ENCODE data around the gene KNCN.

The KNCN gene

DNA sequence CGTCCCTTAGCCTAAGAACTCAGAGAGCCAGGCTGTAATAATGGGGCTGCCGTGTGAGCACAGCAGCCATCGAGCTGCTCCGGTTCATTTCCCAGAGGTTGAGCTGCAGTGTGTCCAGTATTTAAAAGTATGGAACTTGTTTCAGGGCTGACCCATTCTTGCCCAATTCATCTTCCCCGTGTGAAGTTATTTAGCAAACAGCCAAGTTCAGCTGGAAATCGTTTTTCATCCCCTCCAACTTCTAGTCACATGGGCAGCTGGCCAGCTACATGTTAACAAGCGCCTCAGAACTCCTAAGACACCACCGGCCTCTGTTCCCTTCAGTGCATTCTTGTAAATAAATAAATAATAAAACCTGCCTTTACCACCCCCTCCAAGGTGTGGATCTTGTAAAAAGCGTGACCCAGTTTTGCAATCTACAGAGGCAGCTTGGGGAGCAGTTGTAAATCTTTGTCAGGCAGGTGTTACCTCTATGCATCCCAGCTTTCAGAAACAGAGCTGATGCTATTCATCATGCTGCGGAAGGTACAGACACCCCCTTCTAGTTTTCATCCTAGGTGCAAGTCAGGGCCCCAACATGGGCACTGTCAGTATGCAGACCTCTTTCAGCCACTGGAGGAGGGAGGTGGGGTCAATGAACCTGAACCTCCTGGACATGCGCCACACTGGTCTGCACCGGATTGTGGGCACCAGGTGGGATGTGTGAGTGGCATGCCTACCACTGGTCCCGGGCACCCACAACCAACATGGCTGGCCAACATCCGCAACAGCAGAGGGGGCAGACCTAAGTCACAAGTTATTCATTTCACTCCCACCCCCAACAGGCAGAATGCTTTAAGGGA, 18.7 kb upstream of the KNCN start:
- CTCF ChIA-PET = interaction anchor here (0.8 to 1.1 kb wide), 3 partner anchors 22 to 177 kb away, joined by 3 to 5 read pairs (median 3); no protein-coding TSS in a partner anchor
- POLR2A ChIA-PET = no interaction called here

DNA sequence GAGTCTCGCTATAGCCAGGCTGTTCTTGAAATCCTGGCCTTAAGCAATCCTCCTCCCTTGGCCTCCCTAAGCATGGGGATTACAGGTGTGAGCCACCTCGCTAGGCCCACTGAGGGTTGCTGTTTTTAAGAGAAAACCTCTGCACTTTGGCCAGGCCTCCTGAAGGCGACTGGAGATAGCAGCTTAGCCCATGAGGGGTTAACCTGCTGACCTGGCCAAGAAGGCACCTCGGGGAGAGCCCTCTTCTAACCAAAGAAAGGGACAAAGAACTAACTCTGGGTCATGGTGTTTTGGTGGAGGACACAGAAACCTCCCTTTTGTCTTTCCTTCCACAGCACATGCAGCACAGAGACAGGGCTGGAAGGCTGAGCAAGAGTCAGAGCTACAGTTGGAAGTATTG, 17.7 kb upstream of the KNCN start:
- Histone ChIP-seq H3K4me3 (ENCODE audit: low read depth, low read length) (no peak overlapping the region), H3K27ac (ENCODE audit: extremely low read depth, low read depth, low read length) (no peak overlapping the region), H3K9me3 (ENCODE audit: control insufficient read depth, insufficient read depth, low read depth, low read length) (no peaks in the 10 kb centered on the region), H3K4me1 (ENCODE audit: control insufficient read depth, insufficient read depth, low read length) (no peaks in the 10 kb centered on the region), H3K36me3 (ENCODE audit: control insufficient read depth in 2 of 2, insufficient read depth in 1 of 2, low read length in 2 of 2) (peaks cover 0 to 54% of the 10 kb centered on the region in 2 experiments; a peak in 2 of 3 replicates)
- ChIA-PET POLR2A (no interaction called here), CTCF (interaction anchor here (0.6 to 0.8 kb wide), 2 partner anchors 21 to 67 kb away, joined by 3 read pairs; no protein-coding TSS in a partner anchor)
- TF ChIP-seq, protein P1, sequence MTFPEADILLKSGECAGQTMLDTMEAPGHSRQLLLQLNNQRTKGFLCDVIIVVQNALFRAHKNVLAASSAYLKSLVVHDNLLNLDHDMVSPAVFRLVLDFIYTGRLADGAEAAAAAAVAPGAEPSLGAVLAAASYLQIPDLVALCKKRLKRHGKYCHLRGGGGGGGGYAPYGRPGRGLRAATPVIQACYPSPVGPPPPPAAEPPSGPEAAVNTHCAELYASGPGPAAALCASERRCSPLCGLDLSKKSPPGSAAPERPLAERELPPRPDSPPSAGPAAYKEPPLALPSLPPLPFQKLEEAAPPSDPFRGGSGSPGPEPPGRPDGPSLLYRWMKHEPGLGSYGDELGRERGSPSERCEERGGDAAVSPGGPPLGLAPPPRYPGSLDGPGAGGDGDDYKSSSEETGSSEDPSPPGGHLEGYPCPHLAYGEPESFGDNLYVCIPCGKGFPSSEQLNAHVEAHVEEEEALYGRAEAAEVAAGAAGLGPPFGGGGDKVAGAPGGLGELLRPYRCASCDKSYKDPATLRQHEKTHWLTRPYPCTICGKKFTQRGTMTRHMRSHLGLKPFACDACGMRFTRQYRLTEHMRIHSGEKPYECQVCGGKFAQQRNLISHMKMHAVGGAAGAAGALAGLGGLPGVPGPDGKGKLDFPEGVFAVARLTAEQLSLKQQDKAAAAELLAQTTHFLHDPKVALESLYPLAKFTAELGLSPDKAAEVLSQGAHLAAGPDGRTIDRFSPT (tag by site-specific recombination; IDR thresholded peaks at IDR 0.05) = no peak
- TF ChIP-seq ZNF155 (tag by site-specific recombination; IDR thresholded peaks at IDR 0.05) (no peak), ZXDB (tag by site-specific recombination; IDR thresholded peaks at IDR 0.05) (no peak), HOXA7 (CRISPR knock-in tag; IDR thresholded peaks at IDR 0.05; ENCODE audit: borderline replicate concordance) (no peak), HOXC10 (CRISPR knock-in tag; IDR thresholded peaks at IDR 0.05) (no peak), ZNF138 (tag by site-specific recombination; IDR thresholded peaks at IDR 0.05; ENCODE audit: borderline replicate concordance) (no peak), ZNF114 (tag by site-specific recombination; IDR thresholded peaks at IDR 0.05) (no peak), SP3 (tag by site-specific recombination; IDR thresholded peaks at IDR 0.05) (no peak), ZNF501 (tag by site-specific recombination; IDR thresholded peaks at IDR 0.05) (no peak), ZFP3 (tag by site-specific recombination; IDR thresholded peaks at IDR 0.05; ENCODE audit: low read depth) (no peak), ZNF37A (tag by site-specific recombination; IDR thresholded peaks at IDR 0.05) (no peak)
- TF ChIP-seq, protein P2, sequence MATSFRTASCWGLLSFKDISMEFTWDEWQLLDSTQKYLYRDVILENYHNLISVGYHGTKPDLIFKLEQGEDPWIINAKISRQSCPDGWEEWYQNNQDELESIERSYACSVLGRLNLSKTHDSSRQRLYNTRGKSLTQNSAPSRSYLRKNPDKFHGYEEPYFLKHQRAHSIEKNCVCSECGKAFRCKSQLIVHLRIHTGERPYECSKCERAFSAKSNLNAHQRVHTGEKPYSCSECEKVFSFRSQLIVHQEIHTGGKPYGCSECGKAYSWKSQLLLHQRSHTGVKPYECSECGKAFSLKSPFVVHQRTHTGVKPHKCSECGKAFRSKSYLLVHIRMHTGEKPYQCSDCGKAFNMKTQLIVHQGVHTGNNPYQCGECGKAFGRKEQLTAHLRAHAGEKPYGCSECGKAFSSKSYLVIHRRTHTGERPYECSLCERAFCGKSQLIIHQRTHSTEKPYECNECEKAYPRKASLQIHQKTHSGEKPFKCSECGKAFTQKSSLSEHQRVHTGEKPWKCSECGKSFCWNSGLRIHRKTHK (tag by site-specific recombination; IDR thresholded peaks at IDR 0.05) = no peak
- TF ChIP-seq, protein P3, sequence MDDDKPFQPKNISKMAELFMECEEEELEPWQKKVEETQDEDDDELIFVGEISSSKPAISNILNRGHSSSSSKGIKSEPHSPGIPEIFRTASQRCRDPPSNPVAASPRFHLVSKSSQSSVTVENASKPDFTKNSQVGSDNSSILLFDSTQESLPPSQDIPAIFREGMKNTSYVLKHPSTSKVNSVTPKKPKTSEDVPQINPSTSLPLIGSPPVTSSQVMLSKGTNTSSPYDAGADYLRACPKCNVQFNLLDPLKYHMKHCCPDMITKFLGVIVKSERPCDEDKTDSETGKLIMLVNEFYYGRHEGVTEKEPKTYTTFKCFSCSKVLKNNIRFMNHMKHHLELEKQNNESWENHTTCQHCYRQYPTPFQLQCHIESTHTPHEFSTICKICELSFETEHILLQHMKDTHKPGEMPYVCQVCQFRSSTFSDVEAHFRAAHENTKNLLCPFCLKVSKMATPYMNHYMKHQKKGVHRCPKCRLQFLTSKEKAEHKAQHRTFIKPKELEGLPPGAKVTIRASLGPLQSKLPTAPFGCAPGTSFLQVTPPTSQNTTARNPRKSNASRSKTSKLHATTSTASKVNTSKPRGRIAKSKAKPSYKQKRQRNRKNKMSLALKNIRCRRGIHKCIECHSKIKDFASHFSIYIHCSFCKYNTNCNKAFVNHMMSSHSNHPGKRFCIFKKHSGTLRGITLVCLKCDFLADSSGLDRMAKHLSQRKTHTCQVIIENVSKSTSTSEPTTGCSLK (tag by site-specific recombination; IDR thresholded peaks at IDR 0.05) = no peak
- TF ChIP-seq, protein P4, sequence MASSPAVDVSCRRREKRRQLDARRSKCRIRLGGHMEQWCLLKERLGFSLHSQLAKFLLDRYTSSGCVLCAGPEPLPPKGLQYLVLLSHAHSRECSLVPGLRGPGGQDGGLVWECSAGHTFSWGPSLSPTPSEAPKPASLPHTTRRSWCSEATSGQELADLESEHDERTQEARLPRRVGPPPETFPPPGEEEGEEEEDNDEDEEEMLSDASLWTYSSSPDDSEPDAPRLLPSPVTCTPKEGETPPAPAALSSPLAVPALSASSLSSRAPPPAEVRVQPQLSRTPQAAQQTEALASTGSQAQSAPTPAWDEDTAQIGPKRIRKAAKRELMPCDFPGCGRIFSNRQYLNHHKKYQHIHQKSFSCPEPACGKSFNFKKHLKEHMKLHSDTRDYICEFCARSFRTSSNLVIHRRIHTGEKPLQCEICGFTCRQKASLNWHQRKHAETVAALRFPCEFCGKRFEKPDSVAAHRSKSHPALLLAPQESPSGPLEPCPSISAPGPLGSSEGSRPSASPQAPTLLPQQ (tag by site-specific recombination; IDR thresholded peaks at IDR 0.05) = no peak

More for the DNA sequence above, 18.7 kb upstream of the KNCN start:
- Histone ChIP-seq H3K27ac (ENCODE audit: extremely low read depth, low read depth, low read length) (no peak overlapping the region), H3K36me3 (ENCODE audit: control insufficient read depth in 2 of 2, insufficient read depth in 1 of 2, low read length in 2 of 2) (peaks cover 0 to 49% of the 10 kb centered on the region in 2 experiments; a peak in 2 of 3 replicates), H3K4me3 (ENCODE audit: low read depth, low read length) (no peak overlapping the region), H3K9me3 (ENCODE audit: control insufficient read depth, insufficient read depth, low read depth, low read length) (no peaks in the 10 kb centered on the region), H3K4me1 (ENCODE audit: control insufficient read depth, insufficient read depth, low read length) (peaks cover 1% of the 10 kb centered on the region; the same call in 1 of the 2 replicates)
- TF ChIP-seq MYNN (tag by site-specific recombination; IDR thresholded peaks at IDR 0.05; ENCODE audit: borderline replicate concordance) = no peak
- no peak for TF ChIP-seq PRDM1 (tag by site-specific recombination; IDR thresholded peaks at IDR 0.05)
- TF ChIP-seq ZNF146 (tag by site-specific recombination; IDR thresholded peaks at IDR 0.05) = no peak
- no peak for TF ChIP-seq ZNF19 (tag by site-specific recombination; IDR thresholded peaks at IDR 0.05; ENCODE audit: low read depth)
- TF ChIP-seq ZNF621 (tag by site-specific recombination; IDR thresholded peaks at IDR 0.05) = no peak
- TF ChIP-seq, protein P5, sequence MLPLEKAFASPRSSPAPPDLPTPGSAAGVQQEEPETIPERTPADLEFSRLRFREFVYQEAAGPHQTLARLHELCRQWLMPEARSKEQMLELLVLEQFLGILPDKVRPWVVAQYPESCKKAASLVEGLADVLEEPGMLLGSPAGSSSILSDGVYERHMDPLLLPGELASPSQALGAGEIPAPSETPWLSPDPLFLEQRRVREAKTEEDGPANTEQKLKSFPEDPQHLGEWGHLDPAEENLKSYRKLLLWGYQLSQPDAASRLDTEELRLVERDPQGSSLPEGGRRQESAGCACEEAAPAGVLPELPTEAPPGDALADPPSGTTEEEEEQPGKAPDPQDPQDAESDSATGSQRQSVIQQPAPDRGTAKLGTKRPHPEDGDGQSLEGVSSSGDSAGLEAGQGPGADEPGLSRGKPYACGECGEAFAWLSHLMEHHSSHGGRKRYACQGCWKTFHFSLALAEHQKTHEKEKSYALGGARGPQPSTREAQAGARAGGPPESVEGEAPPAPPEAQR (tag by site-specific recombination; IDR thresholded peaks at IDR 0.05) = no peak
- no peak for TF ChIP-seq ZNF561 (tag by site-specific recombination; IDR thresholded peaks at IDR 0.05; ENCODE audit: borderline replicate concordance)
- no peak for TF ChIP-seq ZNF768 (tag by site-specific recombination; IDR thresholded peaks at IDR 0.05)
- no peak for TF ChIP-seq ZNF24 (tag by site-specific recombination; IDR thresholded peaks at IDR 0.05)
- TF ChIP-seq GLI2 (tag by site-specific recombination; IDR thresholded peaks at IDR 0.05; ENCODE audit: borderline replicate concordance, low read depth) = no peak
- no peak for TF ChIP-seq ZNF16 (tag by site-specific recombination; IDR thresholded peaks at IDR 0.05; ENCODE audit: low read depth)

Measured in HEK293 (cell line).